Measurements from ENCODE around the gene LITAF.

Gene LITAF

DNA sequence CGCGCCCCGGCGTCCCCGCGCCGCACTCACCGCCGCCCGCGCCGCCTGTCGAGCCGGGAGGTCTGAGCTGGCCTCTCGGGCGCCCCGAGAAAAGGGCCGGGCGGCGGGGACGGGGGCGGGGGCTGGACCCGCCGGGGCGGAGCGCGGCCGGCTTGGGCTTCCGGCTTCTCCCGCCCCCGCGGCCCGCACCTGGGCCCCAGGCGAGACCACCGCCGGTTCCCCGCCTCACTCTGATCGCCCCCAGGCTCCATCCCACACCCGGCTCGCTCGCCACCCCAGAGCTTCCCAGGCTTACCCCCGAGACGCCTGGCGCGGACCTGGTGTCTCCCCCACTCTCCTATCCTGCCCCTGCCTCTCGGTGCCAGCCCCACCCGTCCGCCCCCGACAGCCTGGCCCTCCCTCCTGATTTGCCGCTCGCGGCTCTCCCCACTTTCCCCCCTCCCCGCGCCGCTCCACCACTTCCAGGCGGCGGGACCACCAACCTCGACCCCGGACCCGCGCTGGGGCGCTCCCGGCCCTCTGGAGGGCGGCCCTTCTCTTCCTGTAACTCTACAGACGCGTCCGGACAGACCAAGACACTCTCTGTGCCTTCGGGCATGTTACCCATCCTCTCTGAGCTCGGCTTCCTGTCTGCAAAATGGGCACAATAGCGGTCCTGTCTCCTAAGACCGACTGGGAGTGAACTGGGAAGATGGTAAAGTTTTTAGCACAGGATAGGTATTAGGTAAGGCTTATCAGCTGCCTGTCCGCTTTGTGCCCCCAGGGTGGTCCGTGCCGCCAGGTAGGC lies at the start of gene LITAF:
Gene LITAF (minus strand): TSS at position 64 of the 787 bp plus-strand sequence. CDS start 30,189 bp downstream, outside the sequence.
- peak; percentile 50 for DNase-seq

DNA sequence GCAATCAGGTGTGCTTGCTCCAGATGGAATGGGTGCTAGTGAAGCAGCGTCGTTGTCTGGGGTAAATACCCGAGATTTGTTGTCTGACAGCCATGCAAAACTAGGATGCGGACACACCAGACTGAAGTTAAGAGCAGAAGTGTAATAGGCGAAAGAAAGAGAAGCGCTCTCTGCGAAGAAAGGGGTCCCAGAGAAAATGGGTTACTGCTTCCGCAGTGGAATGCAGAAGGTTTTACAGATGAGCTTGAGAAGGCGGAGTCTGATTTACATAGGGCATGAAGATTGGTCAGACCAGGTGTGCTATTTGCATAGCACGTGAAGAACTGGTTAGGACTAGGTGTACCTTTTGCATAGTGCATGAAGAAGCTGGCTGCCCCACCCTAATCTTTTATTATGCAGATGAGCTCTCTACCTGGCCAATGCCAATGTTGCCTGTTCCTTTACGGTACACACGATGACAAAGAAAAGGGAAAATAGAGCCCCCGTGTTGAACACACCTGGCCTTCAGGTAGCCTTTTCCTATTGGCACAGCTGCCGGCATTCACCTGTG lies 49.5 kb upstream of the LITAF start:
- DNase-seq = no peak

DNA sequence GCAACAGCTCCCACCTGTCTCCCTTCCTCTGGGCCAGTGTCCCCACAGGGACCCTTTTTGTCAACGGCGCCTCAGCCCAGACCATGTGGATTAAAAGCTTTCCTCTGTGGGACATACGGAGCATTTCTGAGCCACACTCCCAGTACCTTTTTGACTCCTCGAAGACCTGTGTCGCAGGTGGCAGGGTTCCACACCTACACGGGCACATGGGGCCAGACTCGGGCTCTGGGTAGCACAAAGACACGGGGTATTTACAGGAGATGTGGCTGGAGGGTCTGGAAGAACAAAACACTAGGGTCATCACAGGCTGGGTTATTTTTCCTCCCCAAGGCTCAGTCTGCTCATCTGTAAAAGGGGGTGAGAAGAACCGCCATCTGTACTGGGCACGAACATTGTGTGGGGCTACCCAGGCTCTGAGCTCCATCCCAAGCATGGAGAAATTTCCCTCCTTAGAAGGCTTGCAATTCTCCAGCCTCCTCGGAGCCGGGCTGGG lies 49.0 kb upstream of the LITAF start:
- no peak for DNase-seq

DNA sequence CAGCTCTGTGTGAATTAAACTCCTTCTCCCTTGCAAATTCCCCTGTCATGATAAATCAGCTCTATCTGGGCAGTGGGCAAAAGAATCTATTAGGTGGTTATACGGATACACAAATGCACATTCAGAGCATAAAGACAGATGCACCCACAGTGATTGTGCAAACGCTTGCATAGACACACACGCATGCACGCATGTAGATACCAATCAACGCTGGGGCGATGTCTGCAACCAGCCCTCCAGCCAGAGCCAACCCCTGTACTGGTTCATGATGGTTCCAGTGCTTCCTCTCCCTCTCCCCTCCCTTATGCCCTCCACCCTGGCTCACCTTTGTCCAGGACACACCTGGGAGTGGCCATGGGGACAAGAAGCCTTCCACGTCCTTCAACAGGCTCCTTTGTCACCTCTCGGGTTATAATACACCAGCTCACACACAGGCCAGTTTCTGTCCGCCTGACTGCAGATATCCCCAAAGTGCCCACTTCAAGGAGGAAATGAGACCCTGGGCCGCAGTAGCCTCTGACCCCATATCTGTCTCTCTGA lies 48.5 kb upstream of the LITAF start:
- no peak for DNase-seq

DNA sequence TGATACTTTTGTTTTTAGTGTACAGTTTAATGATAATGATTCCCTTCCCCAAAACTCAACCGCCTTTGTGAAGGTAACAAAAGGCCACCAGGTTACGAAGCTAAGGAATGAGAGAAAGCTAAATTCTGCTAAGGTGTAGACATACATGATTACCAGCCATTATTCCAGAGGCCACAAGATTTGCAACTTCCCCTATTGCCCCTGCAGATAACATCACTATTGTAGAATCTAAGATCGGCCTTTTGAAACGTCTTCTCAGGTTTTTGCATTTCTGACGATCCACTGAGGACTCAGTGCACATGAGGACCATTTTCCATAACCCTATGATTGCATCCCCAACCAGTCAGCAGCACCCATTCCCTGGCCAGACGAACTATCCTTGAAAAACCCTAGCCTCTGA lies 47.6 kb upstream of the LITAF start:
- no peak for DNase-seq

DNA sequence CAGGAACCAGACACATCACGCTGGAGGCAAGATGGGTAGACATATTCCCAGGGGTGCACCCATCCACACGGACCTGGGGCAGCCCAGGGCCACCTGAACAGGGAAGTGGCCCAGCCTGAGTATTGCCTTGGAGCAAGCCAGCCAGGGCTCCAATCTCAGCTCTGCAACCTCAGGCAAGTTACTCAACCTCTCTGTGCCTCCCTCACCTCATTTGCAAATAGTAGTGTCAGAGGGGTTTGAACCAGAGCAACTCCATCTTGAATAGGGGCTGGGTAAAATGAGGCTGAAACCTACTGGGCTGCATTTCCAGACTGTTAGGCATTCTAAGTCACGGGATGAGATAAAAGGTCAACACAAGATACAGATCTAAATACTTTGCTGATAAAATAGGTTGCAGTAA lies 46.4 kb upstream of the LITAF start:
- DNase-seq = no peak

DNA sequence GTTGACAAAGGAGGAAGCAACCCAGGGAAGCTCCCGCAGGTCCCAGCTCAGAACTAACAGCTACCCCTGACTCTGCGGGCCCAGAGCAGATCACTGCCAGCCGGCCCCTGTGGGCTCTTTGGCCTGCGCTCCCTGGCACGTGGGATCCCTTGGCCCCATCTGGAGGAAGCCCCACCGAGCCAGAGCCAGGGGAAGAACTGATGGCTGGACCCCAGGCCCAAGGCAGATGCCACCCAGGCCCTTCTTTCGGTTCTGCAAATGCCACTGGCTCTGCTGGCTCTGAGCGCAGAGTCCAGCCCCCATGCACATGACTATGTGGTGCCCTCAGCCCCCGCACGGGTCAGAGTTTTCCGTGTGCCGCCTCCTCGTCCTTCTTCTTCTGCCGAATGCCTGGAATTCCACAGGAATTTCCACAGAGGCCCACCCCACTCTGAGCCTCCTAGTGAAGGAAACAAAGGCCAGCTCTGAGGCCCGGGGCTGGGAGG lies 45.8 kb upstream of the LITAF start:
- no peak for DNase-seq

DNA sequence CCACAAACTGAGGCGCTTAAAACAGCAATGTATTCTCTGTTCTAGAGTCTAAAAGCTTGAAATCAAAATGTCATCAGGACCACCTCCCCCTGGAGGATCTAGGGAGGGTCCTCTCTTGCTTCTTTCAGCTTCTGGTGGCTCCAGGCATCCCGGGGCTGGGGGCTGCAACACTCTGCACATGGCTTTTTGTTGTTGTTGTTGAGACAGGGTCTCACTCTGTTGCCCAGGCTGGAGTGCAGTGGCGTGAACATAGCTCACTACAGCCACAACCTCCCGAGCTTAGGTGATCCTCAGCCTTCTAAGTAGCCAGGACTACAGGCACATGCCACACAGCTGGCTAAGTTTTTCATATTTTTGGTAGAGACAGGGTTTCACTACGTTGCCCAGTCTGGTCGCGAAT lies 44.5 kb upstream of the LITAF start:
- DNase-seq = no peak

DNA sequence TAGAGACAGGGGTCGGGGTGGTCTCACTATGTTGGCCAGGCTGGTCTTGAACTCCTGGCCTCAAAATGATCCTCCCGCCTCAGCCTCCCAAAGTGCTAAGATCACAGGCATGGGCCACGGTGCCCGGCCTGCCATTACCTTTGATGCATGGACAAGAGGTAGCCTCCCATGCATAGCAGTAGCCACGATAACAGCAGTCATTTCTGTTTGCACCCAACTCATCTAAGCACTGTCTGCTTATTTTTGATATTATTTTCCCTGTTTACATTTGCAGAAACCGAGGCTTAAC lies 44.0 kb upstream of the LITAF start:
- DNase-seq = no peak

DNA sequence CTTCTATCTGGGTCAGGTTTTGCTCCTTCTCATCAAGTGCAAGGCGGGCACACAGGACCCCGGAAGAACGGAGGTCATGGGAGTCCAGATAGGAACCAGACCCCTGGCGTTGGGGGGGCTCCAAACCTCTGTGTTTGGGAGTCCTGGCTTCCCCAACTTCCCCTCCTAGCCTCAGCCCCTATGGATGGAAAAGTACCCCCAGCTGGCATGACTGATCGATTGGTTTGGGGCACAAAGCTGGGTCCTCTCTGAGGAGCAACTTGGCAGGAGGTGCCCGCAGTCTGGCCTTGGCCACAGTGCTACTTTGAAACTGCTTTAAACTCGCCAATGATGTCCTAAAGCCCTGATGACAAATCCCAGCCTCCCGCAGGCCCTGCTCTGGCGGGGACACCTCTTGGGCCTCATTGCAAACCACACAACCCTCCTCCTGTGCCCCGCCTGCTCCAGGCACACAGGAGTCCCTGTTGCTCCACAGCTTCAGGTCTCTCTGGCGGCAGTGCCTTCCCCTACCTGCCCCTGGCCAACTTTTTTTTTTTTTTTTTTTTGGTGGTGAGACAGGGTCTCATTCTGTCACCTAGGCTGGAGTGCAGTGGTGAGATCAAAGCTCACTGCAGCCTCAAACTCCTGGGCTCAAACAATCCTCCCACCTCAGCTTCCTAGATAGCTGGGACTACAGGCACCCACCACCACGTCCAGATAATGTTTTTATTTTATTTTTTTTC lies 43.5 kb upstream of the LITAF start:
- DNase-seq = no peak

DNA sequence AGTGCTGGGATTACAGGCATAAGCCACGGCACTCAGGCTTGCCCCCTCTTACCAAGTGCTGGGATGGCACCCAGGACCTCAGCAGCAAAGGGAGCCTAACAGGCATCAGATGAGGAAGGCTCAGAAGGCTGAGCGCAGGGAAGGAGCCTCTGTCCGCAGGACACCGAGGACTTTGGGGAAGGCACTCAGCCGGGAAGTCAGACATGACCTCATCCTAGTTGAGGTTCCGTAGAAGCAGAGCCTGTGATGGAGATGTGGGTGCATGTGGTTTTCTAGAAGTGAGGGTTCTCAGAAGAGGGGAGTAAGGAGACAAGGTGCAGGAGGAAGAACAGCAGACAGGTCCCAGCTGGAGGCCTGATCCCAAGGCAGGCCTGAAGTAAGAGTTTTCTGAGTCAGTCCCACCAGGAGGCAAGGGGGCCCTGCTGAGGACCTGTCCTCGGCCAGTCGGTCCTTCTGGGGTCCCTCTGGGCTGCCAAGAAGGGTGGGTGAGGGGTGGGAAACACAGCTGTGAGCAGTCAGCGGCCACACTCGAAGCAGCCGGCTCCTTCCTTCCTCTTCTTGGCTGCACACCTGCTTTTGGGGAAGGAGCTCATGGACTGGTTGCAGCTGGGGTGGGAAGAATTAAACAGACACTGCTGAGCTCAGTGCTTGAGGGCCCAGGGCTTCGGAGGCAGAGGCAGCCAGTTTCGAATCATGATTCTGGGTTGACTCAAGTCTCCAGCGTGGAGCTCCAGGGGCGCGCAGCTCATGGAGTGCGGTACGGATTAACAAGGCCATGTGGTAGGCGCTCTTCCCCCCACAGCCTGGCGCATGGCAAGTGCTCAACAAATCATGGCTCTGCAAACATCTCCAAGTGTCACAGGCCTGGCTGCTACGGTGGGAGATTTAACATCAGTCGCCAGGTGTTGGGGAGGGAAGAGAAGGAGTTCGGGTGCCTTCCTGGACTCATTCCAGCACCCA lies 42.6 kb upstream of the LITAF start:
- no peak for DNase-seq

DNA sequence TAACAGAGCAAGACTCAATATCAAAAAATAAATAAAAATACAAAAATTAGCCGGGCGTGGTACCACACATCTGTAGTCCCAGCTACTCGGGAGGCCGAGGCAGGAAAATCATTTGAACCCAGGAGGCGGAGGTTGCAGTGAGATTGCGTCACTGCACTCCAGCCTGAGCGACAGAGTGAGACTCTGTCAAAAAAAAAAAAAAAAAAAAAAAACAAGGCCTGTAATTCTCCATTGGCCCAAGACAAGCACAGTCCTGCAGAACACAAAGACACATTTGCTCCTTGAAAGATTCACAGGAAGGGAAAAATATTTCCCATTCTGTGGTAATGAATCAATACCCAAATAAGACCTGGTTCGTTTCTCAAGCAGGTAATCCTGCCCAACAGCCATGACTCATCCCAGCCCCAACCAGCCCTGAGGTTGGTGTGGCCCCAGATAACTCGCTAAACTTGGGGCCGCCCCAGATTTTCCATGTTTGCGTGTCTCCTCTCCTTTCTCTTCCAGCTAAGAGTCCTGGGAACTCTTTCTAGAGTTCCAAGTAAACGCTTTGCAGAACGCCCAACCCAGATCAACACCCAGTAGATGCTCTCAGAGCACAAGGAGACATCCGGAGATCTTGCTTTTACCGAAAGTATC lies 41.2 kb upstream of the LITAF start:
- DNase-seq = no peak

DNA sequence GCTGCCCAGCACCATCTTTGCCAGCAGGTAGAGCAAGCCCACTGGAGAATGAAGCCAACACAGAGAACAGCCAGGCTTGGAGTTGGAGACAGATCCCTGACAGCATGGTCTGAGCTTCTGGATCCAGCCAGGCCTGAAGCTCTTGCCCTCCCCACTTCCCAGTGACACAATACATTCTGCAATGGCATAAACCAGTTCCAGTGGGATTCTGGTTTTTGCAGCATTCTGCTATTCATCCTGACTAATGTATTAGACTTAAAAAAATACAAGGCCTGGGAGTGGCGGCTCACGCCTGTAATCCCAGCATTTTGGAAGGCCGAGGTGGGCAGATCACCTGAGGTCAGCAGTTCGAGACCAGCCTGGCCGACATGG lies 40.6 kb upstream of the LITAF start:
- DNase-seq = no peak

DNA sequence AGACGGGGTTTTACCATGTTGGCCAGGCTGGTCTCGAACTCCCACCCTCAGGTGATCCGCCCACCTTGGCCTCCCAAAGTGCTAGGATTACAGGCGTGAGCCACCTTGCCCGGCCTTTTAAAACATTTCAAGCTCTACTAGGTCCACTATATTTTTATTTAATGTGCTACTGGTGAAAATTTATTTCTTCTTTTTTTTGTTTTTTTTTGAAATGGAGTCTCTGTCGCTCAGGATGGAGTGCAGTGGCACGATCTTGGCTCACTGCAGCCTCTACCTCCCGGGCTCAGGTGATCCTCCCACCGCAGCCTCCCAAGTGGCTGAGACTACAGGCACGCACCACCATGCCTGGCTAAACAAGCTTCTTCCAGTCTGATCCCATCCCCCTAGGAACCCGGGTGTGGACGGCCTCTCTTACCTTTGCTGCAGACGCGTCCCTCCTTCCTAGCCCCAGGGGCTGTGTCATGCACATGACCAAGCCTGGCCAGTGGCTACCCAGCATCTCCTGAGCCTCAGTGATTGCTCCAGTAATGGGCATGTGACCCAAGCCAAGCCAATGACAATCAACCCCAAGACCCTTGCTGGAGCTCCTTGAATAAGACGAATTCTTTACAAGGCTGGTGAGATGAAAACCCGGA lies 40.1 kb upstream of the LITAF start:
- no peak for DNase-seq

DNA sequence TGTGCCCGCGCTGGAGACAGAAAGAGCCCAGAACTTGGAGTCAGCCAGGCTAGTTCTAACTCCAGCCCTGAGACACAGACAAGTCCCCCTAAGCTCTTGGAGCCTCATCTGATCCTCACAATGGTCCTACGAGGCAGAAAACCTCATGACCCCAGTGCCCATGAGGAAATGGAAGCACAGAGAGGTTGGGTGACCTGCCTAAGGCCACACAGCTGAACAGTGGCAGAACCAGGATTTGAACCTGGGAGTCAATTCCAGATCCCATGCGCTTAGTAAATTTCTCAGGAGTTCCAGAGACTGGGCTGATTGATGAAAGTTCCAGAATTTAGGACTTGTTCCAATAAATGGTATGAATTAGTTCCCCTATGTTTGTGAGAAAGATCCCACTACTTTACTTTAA lies 39.0 kb upstream of the LITAF start:
- no peak for DNase-seq

DNA sequence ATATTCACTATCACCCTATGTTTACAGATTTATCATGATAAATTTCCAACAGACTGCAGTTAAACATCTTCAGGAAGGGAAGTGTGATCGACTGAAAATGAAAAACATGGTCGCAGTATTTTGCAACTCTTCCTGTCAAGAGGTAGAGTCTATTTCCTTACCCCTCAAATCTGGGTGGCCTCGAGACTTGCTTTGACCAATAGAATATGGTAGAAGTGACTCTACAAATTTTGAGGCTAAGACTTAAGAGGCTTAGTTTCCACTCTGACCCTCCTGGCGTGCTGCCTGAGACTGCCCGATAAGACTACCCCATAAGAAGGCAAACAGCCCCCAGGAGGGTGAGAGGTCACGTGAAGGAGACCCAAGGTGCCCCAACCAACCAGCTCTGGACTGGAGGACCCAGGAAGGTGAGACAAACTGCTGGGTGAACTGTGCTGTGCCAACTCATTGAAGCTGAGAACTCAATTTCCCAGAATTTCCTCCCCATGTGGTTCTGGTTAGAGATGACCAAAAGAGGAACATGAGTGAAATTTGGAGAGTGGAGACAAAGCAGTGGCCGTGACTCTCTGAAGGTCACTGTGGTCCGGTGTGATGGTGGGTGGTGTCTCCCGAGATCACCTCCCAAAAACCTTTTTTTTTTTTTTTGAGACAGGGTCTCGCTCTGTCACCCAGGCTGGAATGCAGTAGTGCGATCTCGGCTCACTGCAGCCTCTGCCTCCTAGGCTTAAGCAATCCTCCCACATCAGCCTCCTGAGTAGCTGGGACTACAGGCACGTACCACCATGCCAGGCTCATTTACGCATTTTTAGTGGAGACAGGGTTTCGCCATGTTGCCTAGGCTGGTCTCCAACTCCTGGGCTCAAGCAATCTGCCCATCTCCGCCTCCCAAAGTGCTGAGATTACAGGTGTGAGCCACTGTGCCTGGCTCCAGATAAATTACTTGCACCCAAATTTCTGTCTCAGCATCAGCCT lies 38.2 kb upstream of the LITAF start:
- DNase-seq = no peak

DNA sequence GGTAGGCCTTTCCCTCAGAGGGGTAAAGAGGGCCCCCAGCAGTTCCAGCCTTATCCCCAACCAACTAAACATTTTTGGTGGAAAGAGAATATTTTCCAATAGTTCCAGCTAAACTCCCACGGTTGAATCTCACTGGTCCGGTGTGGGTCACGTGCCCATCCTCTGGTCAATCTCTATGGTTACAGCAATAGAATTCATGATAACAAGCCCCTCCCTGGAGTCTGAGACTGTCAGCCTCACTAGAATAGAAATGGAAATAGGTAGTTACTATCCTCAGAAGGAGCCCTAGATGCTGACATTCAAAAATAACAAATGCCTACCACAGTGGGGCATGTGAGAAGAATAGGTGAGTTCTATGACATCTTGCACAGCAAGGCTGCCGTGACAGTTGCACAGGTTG lies 37.5 kb upstream of the LITAF start:
- DNase-seq = no peak

DNA sequence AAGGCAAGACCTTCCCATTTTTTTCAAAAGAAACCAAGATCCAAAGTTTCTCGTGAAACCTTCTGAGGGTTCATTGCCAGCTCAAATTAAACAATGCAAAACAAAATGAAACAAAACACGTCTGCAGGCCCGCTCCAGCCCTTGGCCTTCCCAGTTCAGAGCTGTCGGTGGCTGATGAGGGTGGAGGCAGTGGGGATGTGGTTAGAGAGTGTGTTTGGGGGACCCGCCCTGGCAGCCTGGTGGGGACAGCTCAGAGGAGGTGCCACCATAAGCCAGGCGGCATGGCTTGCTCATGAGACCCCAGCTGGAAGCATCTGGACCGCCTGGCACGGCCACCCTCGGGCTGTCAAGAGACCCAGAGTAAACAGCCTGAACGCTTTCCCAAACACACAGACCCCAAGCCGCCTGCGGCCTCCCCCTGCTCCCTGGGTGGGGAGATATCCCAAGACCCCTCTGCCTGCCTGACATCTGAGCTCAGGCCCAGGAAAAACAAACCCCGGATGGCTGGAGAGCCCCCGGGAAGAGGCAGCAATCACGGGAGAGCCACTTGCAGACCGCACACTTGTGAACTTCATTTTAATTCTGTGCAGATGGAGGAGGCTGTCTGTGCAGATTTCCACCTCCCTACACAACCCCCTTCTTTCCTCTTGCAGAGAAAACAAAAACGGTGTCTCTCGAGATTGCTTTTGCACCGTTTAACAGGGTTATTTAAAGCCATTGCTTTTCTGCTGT lies 35.4 kb upstream of the LITAF start:
- peak; percentile 54 for DNase-seq

DNA sequence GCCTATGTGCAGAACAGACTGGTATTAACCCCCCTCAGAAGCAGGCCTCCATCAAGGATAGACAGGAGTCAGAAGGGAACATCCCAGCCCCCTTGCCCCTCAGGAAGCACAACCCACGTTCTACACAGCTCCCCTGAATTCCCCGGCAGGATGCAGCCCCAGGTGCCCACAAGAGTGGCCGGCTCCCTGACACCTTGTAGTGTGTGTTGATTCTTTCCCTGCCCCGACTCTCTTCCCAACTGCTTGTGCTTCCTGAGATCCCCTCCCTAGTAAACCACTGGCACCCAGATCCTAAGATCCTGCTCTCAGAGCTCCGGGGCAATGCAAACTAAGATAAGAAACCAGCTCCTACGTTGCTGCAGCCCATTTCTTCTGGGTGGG lies 34.8 kb upstream of the LITAF start:
- DNase-seq = no peak
